ENCODE data around the gene MCF2L.

The MCF2L gene

GRCh38 chr13:113002913-113003290, 33.9 kb downstream of the MCF2L start:
- no peak for TF ChIP-seq FOXP2 (optimal IDR thresholded peaks at IDR 0.05; ENCODE audit: borderline replicate concordance, extremely low read depth, extremely low read length, insufficient read depth)
- no peak for TF ChIP-seq TAF1 (IDR thresholded peaks at IDR 0.05; ENCODE audit: borderline replicate concordance, insufficient read depth, low read length)
- TF ChIP-seq POLR2AphosphoS5 (IDR thresholded peaks at IDR 0.05; ENCODE audit: low read depth, low read length) = no peak
- no peak for TF ChIP-seq SIN3A (IDR thresholded peaks at IDR 0.05; ENCODE audit: borderline replicate concordance, insufficient read depth, low read length)
- TF ChIP-seq REST (IDR thresholded peaks at IDR 0.05; ENCODE audit: insufficient read depth in 1 of 2, low read depth in 2 of 2, low read length in 2 of 2) = no peak

- TF ChIP-seq TAF1 (IDR thresholded peaks at IDR 0.05; ENCODE audit: borderline replicate concordance, insufficient read depth, low read length) (no peak), SIN3A (IDR thresholded peaks at IDR 0.05; ENCODE audit: borderline replicate concordance, insufficient read depth, low read length) (no peak), REST (IDR thresholded peaks at IDR 0.05; ENCODE audit: insufficient read depth in 1 of 2, low read depth in 2 of 2, low read length in 2 of 2) (no peak), POLR2AphosphoS5 (IDR thresholded peaks at IDR 0.05; ENCODE audit: low read depth, low read length) (no peak), FOXP2 (optimal IDR thresholded peaks at IDR 0.05; ENCODE audit: borderline replicate concordance, extremely low read depth, extremely low read length, insufficient read depth) (no peak)
Measured at GRCh38 chr13:113004126-113004525, 35.1 kb downstream of the MCF2L start.

- TF ChIP-seq FOXP2 (optimal IDR thresholded peaks at IDR 0.05; ENCODE audit: borderline replicate concordance, extremely low read depth, extremely low read length, insufficient read depth) = no peak
- TF ChIP-seq TAF1 (IDR thresholded peaks at IDR 0.05; ENCODE audit: borderline replicate concordance, insufficient read depth, low read length) = no peak
- no peak for TF ChIP-seq SIN3A (IDR thresholded peaks at IDR 0.05; ENCODE audit: borderline replicate concordance, insufficient read depth, low read length)
- TF ChIP-seq POLR2AphosphoS5 (IDR thresholded peaks at IDR 0.05; ENCODE audit: low read depth, low read length) = no peak
- TF ChIP-seq REST (IDR thresholded peaks at IDR 0.05; ENCODE audit: insufficient read depth in 1 of 2, low read depth in 2 of 2, low read length in 2 of 2) = no peak
Measured at GRCh38 chr13:113005076-113005865, 36.3 kb downstream of the MCF2L start.

- TF ChIP-seq REST (IDR thresholded peaks at IDR 0.05; ENCODE audit: insufficient read depth in 1 of 2, low read depth in 2 of 2, low read length in 2 of 2) (no peak), SIN3A (IDR thresholded peaks at IDR 0.05; ENCODE audit: borderline replicate concordance, insufficient read depth, low read length) (no peak), TAF1 (IDR thresholded peaks at IDR 0.05; ENCODE audit: borderline replicate concordance, insufficient read depth, low read length) (no peak), POLR2AphosphoS5 (IDR thresholded peaks at IDR 0.05; ENCODE audit: low read depth, low read length) (no peak)
Measured at GRCh38 chr13:113005997-113006396, 37.0 kb downstream of the MCF2L start.
